Neural cell (in vitro differentiated cells): ENCODE data around the gene FAM53B. TPM values are rescaled to one million over a fixed set of nuclear protein-coding genes. Genes with fewer than 3 reads are reported as not detected.

ENCODE experiments used
- H2AFZ ChIP-seq: fragments of 200-600, 300-800 bp; sonication (generic), shearing (Covaris generic); 2 replicates; pipeline ENCODE4 v1.6.0; 2014; ENCODE audit warnings: low read depth, mild to moderate bottlenecking, antibody characterized with exemption, low read length, moderate library complexity
- H3F3A ChIP-seq: fragments of 200-600 bp; shearing (Covaris generic); 2 replicates; pipeline ENCODE4 v1.6.1; 2016; ENCODE audit warnings: mild to moderate bottlenecking, moderate library complexity, mixed read lengths, antibody characterized with exemption, low read length; ENCODE audit not compliant: insufficient read depth, poor library complexity, severe bottlenecking
- H3K27ac ChIP-seq: fragments of 200-600, 300-800 bp; sonication (generic), shearing (Covaris generic); 2 replicates; pipeline ENCODE4 v1.5.1; 2014; ENCODE audit warnings: mild to moderate bottlenecking, low read length, moderate library complexity
- H3K27me3 ChIP-seq: fragments of 300-800, 200-600 bp; sonication (generic), shearing (Covaris generic); 2 replicates; pipeline ENCODE4 v1.6.0; 2014; ENCODE audit warnings: mild to moderate bottlenecking, low read depth, low read length, moderate library complexity; ENCODE audit not compliant: insufficient read depth
- H3K36me3 ChIP-seq: fragments of 300-800, 200-600 bp; sonication (generic), shearing (Covaris generic); 2 replicates; pipeline ENCODE4 v1.5.1; 2014; ENCODE audit warnings: mild to moderate bottlenecking, antibody characterized with exemption, low read length, moderate library complexity; ENCODE audit not compliant: insufficient read depth
- H3K4me2 ChIP-seq: fragments of 300-800, 200-600 bp; sonication (generic), shearing (Covaris generic); 2 replicates; pipeline ENCODE4 v1.6.0; 2014; ENCODE audit warnings: mild to moderate bottlenecking, low read length
- H3K4me3 ChIP-seq: fragments of 300-800, 200-600 bp; sonication (generic), shearing (Covaris generic); 2 replicates; pipeline ENCODE4 v1.5.1; 2014; ENCODE audit warnings: mild to moderate bottlenecking, low read length, moderate library complexity
- H3K79me2 ChIP-seq: fragments of 200-600 bp; shearing (Covaris generic); replicated peaks from 2 replicates; pipeline ENCODE4 v1.6.0; 2014; ENCODE audit warnings: mild to moderate bottlenecking, low read length, moderate library complexity; ENCODE audit not compliant: insufficient read depth
- H3K9ac ChIP-seq: fragments of 300-800, 200-600 bp; sonication (generic), shearing (Covaris generic); 2 replicates; pipeline ENCODE4 v1.6.1; 2016; ENCODE audit warnings: mild to moderate bottlenecking, low read length, mixed read lengths
- H3K9me2 ChIP-seq: fragments of 200-600 bp; shearing (Covaris generic); 2 replicates; pipeline ENCODE4 v1.6.1; 2016; ENCODE audit warnings: mild to moderate bottlenecking, low read length, mixed read lengths; ENCODE audit not compliant: insufficient read depth
- H3K9me3 ChIP-seq: fragments of 200-600, 300-800 bp; sonication (generic), shearing (Covaris generic); 2 replicates; pipeline ENCODE4 v1.6.1; 2016; ENCODE audit warnings: mild to moderate bottlenecking, mixed run types, low read length, moderate library complexity, mixed read lengths
- H4K20me1 ChIP-seq: fragments of 200-600 bp; shearing (Covaris generic); 2 replicates; pipeline ENCODE4 v1.6.1; 2016; ENCODE audit warnings: mild to moderate bottlenecking, mixed run types; ENCODE audit not compliant: insufficient read depth
- CTCF ChIP-seq: fragments of 450-650 bp; IDR thresholded peaks from 2 replicates; pipeline ENCODE4 v1.5.1; 2014; ENCODE audit warnings: antibody characterized with exemption, mild to moderate bottlenecking, moderate library complexity; ENCODE audit not compliant: poor library complexity, severe bottlenecking
- EP300 ChIP-seq: fragments of 450-650 bp; conservative IDR thresholded peaks from 2 replicates; pipeline ENCODE4 v1.6.1; 2014; ENCODE audit warnings: antibody characterized with exemption, mild to moderate bottlenecking, moderate library complexity; ENCODE audit not compliant: poor library complexity, severe bottlenecking
- EZH2 ChIP-seq: fragments of 200-600, 300-800 bp; shearing (Covaris generic), sonication (generic); IDR thresholded peaks from 2 replicates; pipeline ENCODE4 v1.6.1; 2014; ENCODE audit warnings: antibody characterized with exemption, low read length, borderline replicate concordance, mild to moderate bottlenecking; ENCODE audit not compliant: insufficient read depth, poor library complexity, severe bottlenecking
- MXI1 ChIP-seq: fragments of 450-650 bp; conservative IDR thresholded peaks from 2 replicates; pipeline ENCODE4 v1.6.1; 2014; ENCODE audit warnings: antibody characterized with exemption, mild to moderate bottlenecking; ENCODE audit not compliant: poor library complexity, severe bottlenecking
- POLR2AphosphoS5 ChIP-seq: IDR thresholded peaks from 2 replicates; pipeline ENCODE4 v1.6.1; 2012
- RAD21 ChIP-seq: fragments of 450-650 bp; conservative IDR thresholded peaks from 2 replicates; pipeline ENCODE4 v1.6.1; 2014; ENCODE audit warnings: antibody characterized with exemption, mild to moderate bottlenecking, moderate library complexity
- SMC3 ChIP-seq: fragments of 450-650 bp; conservative IDR thresholded peaks from 2 replicates; pipeline ENCODE4 v1.6.1; 2014; ENCODE audit warnings: antibody characterized with exemption, mild to moderate bottlenecking, moderate library complexity; ENCODE audit not compliant: poor library complexity
- TAF1 ChIP-seq: IDR thresholded peaks from 2 replicates; pipeline ENCODE4 v1.6.1; 2012; ENCODE audit warnings: low read depth
- polyA plus RNA-seq: library from polyadenylated mRNA; depleted of rRNA; stranded (reverse); fragments of >200 nt; gene quantifications from 2 replicates; pipeline ENCODE4 v1.2.3, GENCODE V29; 2014
- TF ChIP-seq, protein P1 (sequence below): IDR thresholded peaks from 2 replicates; pipeline ENCODE4 v1.6.1; 2012; ENCODE audit warnings: borderline replicate concordance

Gene FAM53B
- polyA plus RNA-seq, 1 donor from 2014 or later = 21.8 TPM

DNA sequence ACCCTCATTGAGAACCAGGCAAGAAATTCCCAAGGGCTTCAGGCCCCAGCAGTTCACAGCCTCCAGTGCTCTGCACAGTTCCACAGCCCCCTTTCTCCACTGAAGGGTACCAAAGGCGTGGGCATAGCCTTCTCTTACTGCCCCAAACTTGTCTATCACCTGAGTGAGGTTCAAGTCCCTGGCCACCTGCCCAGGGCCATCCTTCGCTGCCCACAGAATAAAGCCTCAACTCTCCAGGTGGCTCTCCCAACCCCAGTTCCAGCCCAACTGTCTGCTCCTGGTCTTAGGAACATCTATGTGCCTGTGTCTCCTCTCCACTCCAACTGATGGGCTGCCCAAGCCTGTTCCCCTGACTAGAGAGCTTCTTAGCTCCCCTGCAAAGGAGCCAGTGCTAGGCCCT is 79.1 kb downstream of the FAM53B start:
- no peak overlapping the region for H2AFZ ChIP-seq
- no peak overlapping the region for H3K27ac ChIP-seq
- H3F3A ChIP-seq = no peaks in the 10 kb centered on the region
- no peak overlapping the region for H3K4me2 ChIP-seq
- TF ChIP-seq CTCF (no peak), TAF1 (no peak), EZH2 (no peak), POLR2AphosphoS5 (no peak), RAD21 (no peak), EP300 (no peak), SMC3 (no peak), MXI1 (no peak)
- TF ChIP-seq, protein P1, sequence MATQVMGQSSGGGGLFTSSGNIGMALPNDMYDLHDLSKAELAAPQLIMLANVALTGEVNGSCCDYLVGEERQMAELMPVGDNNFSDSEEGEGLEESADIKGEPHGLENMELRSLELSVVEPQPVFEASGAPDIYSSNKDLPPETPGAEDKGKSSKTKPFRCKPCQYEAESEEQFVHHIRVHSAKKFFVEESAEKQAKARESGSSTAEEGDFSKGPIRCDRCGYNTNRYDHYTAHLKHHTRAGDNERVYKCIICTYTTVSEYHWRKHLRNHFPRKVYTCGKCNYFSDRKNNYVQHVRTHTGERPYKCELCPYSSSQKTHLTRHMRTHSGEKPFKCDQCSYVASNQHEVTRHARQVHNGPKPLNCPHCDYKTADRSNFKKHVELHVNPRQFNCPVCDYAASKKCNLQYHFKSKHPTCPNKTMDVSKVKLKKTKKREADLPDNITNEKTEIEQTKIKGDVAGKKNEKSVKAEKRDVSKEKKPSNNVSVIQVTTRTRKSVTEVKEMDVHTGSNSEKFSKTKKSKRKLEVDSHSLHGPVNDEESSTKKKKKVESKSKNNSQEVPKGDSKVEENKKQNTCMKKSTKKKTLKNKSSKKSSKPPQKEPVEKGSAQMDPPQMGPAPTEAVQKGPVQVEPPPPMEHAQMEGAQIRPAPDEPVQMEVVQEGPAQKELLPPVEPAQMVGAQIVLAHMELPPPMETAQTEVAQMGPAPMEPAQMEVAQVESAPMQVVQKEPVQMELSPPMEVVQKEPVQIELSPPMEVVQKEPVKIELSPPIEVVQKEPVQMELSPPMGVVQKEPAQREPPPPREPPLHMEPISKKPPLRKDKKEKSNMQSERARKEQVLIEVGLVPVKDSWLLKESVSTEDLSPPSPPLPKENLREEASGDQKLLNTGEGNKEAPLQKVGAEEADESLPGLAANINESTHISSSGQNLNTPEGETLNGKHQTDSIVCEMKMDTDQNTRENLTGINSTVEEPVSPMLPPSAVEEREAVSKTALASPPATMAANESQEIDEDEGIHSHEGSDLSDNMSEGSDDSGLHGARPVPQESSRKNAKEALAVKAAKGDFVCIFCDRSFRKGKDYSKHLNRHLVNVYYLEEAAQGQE = no peak
- no peaks in the 10 kb centered on the region for H3K27me3 ChIP-seq
- H3K9me3 ChIP-seq = no peaks in the 10 kb centered on the region
- H4K20me1 ChIP-seq = no peaks in the 10 kb centered on the region
- no peaks in the 10 kb centered on the region for H3K79me2 ChIP-seq
- no peaks in the 10 kb centered on the region for H3K9me2 ChIP-seq
- H3K36me3 ChIP-seq = peaks cover 6% of the 10 kb centered on the region
- H3K4me3 ChIP-seq = no peak overlapping the region
- no peak overlapping the region for H3K9ac ChIP-seq

DNA sequence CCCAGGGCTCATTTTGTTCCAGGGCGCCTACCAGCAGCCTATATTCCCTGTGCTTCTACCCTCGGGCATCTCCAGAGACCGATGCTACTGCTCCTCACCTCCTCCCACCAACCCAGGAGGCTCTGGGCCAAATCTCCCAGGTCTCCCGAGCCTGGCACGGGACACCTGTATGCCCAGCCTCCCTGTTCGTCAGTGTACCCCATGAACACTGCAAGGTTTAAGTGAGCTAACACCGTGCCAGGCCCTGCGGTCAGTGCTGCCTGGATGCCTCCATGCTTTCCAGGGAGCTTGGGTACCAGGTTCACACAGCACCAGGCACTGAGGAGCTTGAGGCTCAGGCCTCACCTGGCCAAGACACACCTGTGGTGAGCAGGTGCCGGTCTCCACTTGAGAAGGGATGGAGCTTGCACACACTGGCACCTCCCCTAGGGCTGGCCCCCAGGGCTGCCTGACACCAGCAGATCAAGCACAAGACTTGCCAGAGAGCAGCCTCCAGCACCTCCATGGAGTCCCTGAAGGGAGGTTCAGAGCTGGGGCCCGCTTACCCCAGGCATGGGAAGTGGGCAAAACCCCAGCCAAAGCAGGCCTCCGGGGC is 80.3 kb downstream of the FAM53B start:
- H3K79me2 ChIP-seq = no peaks in the 10 kb centered on the region
- no peaks in the 10 kb centered on the region for H4K20me1 ChIP-seq
- H3F3A ChIP-seq = no peaks in the 10 kb centered on the region
- no peaks in the 10 kb centered on the region for H3K9me2 ChIP-seq
- peaks cover 6% of the 10 kb centered on the region for H3K36me3 ChIP-seq
- no peaks in the 10 kb centered on the region for H3K27me3 ChIP-seq
- no peak overlapping the region for H3K9ac ChIP-seq
- no peaks in the 10 kb centered on the region for H3K9me3 ChIP-seq
- H3K4me3 ChIP-seq = no peak overlapping the region
- H3K4me2 ChIP-seq = no peak overlapping the region
- H2AFZ ChIP-seq = no peak overlapping the region
- TF ChIP-seq CTCF (no peak), EP300 (no peak), RAD21 (no peak), MXI1 (no peak), SMC3 (no peak), TAF1 (no peak), POLR2AphosphoS5 (no peak), EZH2 (no peak)
- TF ChIP-seq, protein P1 = no peak
- H3K27ac ChIP-seq = no peak overlapping the region
